Activated CD8-positive, alpha-beta T cell treated with anti-CD3 and anti-CD28 coated beads for 36 hours (primary cell): ENCODE measurements around the gene SLC25A10. TPM values are rescaled to one million over a fixed set of nuclear protein-coding genes. Genes with fewer than 3 reads are reported as not detected.

Source experiments
- ATAC-seq: fragments of 200-7000 bp; cut with Tn5 transposase; one replicate; pipeline ENCODE4 v1.10.0; 2021; ENCODE audit warnings: mild to moderate bottlenecking, moderate library complexity
- CTCF ChIA-PET: fragments of 350-600 bp; sonication (Branson Sonifier 250); formaldehyde crosslinking; loops from one replicate; lab custom pipeline; 2021; ENCODE audit warnings: antibody characterized with exemption; lab: Charles Lee
- POLR2A ChIA-PET: fragments of 350-600 bp; sonication (Branson Sonifier 250); formaldehyde crosslinking; loops from one replicate; lab custom pipeline; 2021; ENCODE audit warnings: antibody characterized with exemption; lab: Charles Lee
- DNase-seq: peaks from one replicate; pipeline ENCODE4 v3.0.0-alpha.2; 2020
- H3K27ac Mint-ChIP-seq: one replicate; pipeline ENCODE4 v1.8.0; 2021; ENCODE audit warnings: mild to moderate bottlenecking, mixed read lengths
- H3K27me3 Mint-ChIP-seq: one replicate; pipeline ENCODE4 v1.8.0; 2021; ENCODE audit warnings: mixed read lengths
- H3K36me3 Mint-ChIP-seq: one replicate; pipeline ENCODE4 v1.8.0; 2021; ENCODE audit warnings: low read depth, mixed read lengths
- H3K4me1 Mint-ChIP-seq: one replicate; pipeline ENCODE4 v1.8.0; 2021; ENCODE audit warnings: low read depth, mixed read lengths
- H3K4me3 Mint-ChIP-seq: one replicate; pipeline ENCODE4 v1.8.0; 2021; ENCODE audit warnings: mild to moderate bottlenecking, moderate library complexity, mixed read lengths
- H3K9me3 Mint-ChIP-seq: one replicate; pipeline ENCODE4 v1.8.0; 2021; ENCODE audit warnings: mixed read lengths
- intact Hi-C: fragments of 100-400 bp; cut with micrococcal nuclease; formaldehyde crosslinking; loops from one replicate; pipeline ENCODE4 v1.10.0; 2022
- total RNA-seq, 2 experiments: library from RNA; stranded (reverse); gene quantifications; one replicate each; pipeline ENCODE4 v1.2.3, GENCODE V29; 2021
- TF ChIP-seq, protein P1 (sequence below): fragments of 200-600 bp; IDR thresholded peaks from one replicate; pipeline ENCODE4 v1.8.0; 2022; ENCODE audit warnings: antibody characterized with exemption, mild to moderate bottlenecking

The SLC25A10 gene
- total RNA-seq, 2 experiments from 2014 or later: 29.4 to 30.5 TPM

DNA sequence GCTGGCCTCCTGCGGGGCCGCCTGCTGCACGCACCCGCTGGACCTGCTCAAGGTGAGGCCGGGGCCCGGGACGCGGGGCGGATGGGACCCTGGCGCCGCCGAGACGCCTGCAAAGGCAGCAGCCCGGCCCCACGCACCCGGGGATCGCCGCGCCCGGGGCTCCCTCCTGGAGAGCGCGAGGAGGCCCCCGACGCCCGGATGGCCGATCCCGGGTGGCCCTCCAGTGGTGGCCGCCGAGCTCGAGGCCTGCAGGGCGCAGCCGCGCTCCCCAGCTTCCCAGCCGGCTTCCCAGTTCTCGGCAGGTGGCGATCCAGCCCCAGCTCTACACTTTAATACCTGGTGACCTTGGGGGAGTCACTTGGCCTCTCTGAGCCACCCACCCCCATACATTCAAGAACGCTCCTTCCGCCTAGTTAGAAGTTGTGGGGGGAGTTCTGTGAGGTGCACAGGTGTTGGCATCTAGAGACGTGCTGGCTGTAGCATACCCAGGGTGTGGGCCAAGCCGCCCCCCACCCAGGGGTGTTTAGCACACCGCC, 452 bp downstream of the SLC25A10 start:
- H3K27me3 Mint-ChIP-seq: no peaks in the 10 kb centered on the region
- ChIA-PET POLR2A (interaction anchor here (0.6 to 4.3 kb wide), 10 partner anchors 9 to 154 kb away, joined by 3 to 40 read pairs (median 4); partner anchors contain the start of gene MRPL12), CTCF (interaction anchor here (0.6 kb wide), 1 partner anchor 164 kb away, joined by 3 read pairs; no protein-coding TSS in a partner anchor)
- H3K36me3 Mint-ChIP-seq: peaks cover 5% of the 10 kb centered on the region
- TF ChIP-seq, protein P1, sequence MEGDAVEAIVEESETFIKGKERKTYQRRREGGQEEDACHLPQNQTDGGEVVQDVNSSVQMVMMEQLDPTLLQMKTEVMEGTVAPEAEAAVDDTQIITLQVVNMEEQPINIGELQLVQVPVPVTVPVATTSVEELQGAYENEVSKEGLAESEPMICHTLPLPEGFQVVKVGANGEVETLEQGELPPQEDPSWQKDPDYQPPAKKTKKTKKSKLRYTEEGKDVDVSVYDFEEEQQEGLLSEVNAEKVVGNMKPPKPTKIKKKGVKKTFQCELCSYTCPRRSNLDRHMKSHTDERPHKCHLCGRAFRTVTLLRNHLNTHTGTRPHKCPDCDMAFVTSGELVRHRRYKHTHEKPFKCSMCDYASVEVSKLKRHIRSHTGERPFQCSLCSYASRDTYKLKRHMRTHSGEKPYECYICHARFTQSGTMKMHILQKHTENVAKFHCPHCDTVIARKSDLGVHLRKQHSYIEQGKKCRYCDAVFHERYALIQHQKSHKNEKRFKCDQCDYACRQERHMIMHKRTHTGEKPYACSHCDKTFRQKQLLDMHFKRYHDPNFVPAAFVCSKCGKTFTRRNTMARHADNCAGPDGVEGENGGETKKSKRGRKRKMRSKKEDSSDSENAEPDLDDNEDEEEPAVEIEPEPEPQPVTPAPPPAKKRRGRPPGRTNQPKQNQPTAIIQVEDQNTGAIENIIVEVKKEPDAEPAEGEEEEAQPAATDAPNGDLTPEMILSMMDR: no peak
- ATAC-seq (peak; percentile 21), DNase-seq (peak; percentile 37)
- peak overlapping the region; percentile 66 for H3K27ac Mint-ChIP-seq
- H3K4me1 Mint-ChIP-seq: peaks cover 24% of the 10 kb centered on the region
- no peaks in the 10 kb centered on the region for H3K9me3 Mint-ChIP-seq
- intact Hi-C loops: no loop called here
- peak overlapping the region; percentile 92 for H3K4me3 Mint-ChIP-seq

DNA sequence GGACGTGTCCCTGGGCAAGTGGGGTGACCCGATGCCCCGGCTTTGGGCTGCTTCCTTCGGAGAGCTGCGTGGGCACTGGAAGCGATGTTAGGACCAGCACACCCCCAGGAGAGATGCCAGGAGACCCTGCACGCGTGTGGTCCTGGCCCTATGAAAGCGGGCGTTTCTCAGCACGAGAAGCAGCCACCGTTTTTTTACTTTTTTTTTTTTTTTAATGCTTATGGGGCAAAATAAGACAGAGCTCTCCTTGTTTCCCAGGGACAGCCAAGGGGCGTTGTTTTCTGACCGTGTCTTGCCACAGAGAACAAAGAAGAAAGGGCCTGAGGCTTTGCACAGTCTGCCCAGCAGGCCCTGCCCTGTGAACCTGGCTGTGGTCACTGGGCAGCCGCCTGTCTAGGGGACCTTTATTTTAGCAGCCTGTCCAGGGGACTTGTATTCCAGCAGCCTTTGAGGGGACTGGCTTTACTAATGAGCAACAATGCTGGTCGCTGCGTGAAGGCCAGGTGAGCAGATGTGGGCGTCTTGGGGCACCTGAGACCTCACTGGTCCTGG, 996 bp downstream of the SLC25A10 start:
- H3K36me3 Mint-ChIP-seq: peaks cover 5% of the 10 kb centered on the region
- H3K27me3 Mint-ChIP-seq: no peaks in the 10 kb centered on the region
- intact Hi-C loops: no loop called here
- H3K9me3 Mint-ChIP-seq: no peaks in the 10 kb centered on the region
- peak overlapping the region; percentile 92 for H3K4me3 Mint-ChIP-seq
- peaks cover 24% of the 10 kb centered on the region for H3K4me1 Mint-ChIP-seq
- ChIA-PET POLR2A (interaction anchor here (0.6 to 4.3 kb wide), 8 partner anchors 8 to 154 kb away, joined by 3 to 40 read pairs (median 4); partner anchors contain the start of gene MRPL12), CTCF (interaction anchor here (0.6 kb wide), 1 partner anchor 164 kb away, joined by 3 read pairs; no protein-coding TSS in a partner anchor)
- DNase-seq: no peak
- H3K27ac Mint-ChIP-seq: peak overlapping the region; percentile 66
- no peak for ATAC-seq
- TF ChIP-seq, protein P1: no peak

DNA sequence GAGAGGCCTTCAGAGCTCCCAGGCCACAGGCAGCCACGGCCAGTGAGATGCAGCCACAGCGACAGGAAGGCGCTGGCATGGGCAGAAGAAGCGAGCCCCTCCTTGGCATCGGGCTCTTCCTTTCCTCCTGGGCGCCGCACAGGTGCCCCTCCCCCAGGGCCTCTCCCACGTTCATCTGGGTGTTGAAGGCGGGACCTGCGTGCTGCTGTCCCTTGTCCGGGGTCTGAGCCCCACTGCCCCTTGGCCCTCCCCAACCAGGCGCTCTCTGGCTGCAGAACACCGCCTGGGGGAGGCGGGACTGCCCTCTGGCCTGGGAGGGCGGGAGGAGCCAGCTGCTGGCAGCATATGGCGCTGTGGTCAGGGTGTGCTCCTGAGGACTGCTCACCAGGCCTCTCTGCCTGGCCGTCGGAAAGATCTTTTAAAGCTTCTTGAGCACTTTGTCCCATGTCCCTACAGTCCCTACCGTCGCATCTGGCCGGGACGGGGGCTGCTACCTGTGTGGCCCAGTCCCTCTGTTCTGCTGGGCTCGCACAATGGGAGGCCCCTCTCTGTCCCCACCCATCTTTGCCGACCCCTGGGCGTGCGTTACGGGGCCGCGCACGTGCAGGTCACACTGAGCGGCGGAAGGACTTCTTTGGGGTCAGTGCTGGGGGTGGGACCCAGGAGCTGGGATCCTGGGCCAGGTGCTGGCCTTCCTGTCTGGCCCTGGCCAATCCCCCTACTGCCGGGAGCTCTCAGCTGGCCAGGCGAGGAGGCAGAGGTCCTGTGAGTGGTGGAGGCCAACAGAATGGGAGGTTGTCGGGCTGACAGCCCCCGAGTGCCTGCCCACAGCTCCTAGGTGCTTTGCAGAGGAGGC, 1.7 kb downstream of the SLC25A10 start:
- intact Hi-C loops: no loop called here
- TF ChIP-seq, protein P1: no peak
- ChIA-PET POLR2A (interaction anchor here (0.6 to 4.3 kb wide), 7 partner anchors 8 to 196 kb away, joined by 3 to 40 read pairs (median 3); partner anchors contain the start of gene MRPL12), CTCF (no interaction called here)
- peaks cover 5% of the 10 kb centered on the region for H3K36me3 Mint-ChIP-seq
- no peaks in the 10 kb centered on the region for H3K27me3 Mint-ChIP-seq
- H3K4me1 Mint-ChIP-seq: peaks cover 24% of the 10 kb centered on the region
- ATAC-seq (no peak), DNase-seq (no peak)
- H3K9me3 Mint-ChIP-seq: no peaks in the 10 kb centered on the region
- peak overlapping the region; percentile 92 for H3K4me3 Mint-ChIP-seq
- H3K27ac Mint-ChIP-seq: no peak overlapping the region

DNA sequence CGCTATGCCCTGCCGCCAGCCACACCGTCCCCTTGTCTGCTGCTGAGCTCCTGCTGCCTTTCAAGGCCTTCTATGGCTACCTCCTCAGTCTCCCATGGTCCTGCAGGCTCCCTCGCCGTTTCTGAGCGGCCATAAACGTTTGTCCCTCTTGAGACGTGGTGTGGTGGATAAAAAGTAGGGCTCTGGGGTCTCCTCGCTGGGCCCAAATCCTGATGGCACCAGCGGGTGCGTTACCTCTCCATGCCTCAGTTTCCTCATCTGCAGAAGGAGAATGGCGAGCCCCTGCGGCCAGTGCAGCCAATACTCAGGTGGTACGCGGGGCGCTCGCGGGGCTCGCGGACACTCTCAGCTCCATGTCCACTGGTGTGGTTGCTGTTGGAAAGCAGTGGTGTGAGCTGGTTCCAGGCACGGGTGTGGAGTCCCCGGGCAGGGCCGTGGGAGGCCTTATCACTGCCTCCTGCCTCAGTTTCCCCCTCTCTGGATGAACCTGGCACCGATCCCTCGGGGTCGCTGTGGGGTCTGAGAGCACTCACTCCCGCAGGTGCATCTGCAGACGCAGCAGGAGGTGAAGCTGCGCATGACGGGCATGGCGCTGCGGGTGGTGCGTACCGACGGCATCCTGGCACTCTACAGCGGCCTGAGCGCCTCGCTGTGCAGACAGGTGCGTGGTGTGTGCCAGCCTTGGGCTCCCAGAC, 2.5 kb downstream of the SLC25A10 start:
- ATAC-seq (no peak), DNase-seq (no peak)
- ChIA-PET CTCF (no interaction called here), POLR2A (interaction anchor here (0.7 to 4.3 kb wide), 4 partner anchors 11 to 195 kb away, joined by 3 to 40 read pairs (median 4); partner anchors contain the start of gene MRPL12)
- Mint-ChIP-seq H3K36me3 (peaks cover 7% of the 10 kb centered on the region), H3K27me3 (no peaks in the 10 kb centered on the region), H3K4me3 (peak overlapping the region; percentile 92), H3K4me1 (peaks cover 24% of the 10 kb centered on the region), H3K27ac (no peak overlapping the region), H3K9me3 (no peaks in the 10 kb centered on the region)
- TF ChIP-seq, protein P1: no peak
- intact Hi-C loops: no loop called here
